Adipose tissue (tissue), 3 donors: ENCODE measurements around the gene ABAT. TPM values are rescaled to one million over a fixed set of nuclear protein-coding genes. Genes with fewer than 3 reads are reported as not detected.
"Not testable (repeated sequence)": the region's sequence is repeated elsewhere in the genome, so short reads cannot be mapped to it uniquely, and the experiment has no call there.

ENCODE experiments used
- H3K27ac ChIP-seq: one replicate; pipeline ENCODE4 v1.5.1; 2013; ENCODE audit warnings: low read depth, low read length
- WGBS, 3 donors: extraction: QIAGEN DNeasy Blood & Tissue Kit; methylation state at CpG; one replicate each; pipeline ENCODE4 v1.1.7; 2013; 5-methylcytosine and 5-hydroxymethylcytosine counted together
- polyA plus RNA-seq, 3 donors: library from polyadenylated mRNA; stranded (reverse); fragments of 200-250 nt; gene quantifications; one replicate each; pipeline ENCODE4 v1.2.3, GENCODE V29; 2013
- donor health status: healthy with polysubstance abuse.
- donor health status: Bipolar disorder and iron deficiency.
- donor health status: healthy.

ABAT gene
- polyA plus RNA-seq, 3 donors: 5.0 to 18.6 (median 5.7) TPM

GRCh38 chr16:8727131-8727806 is 52.9 kb downstream of the ABAT start:
- 83 to 88% (median 85%) methylated on average over 9 of the region's 9 CpGs for WGBS, 3 donors
- H3K27ac ChIP-seq: no peak overlapping the region

- 69 to 84% (median 77%) methylated on average over 13 of the region's 13 CpGs for WGBS, 3 donors
- H3K27ac ChIP-seq: no peak overlapping the region
Measured at GRCh38 chr16:8727857-8728618, 53.6 kb downstream of the ABAT start.

GRCh38 chr16:8729779-8730334 is 55.4 kb downstream of the ABAT start:
- WGBS, 3 donors: 54 to 76% (median 73%) methylated on average over 8 of the region's 8 CpGs
- H3K27ac ChIP-seq: no peak overlapping the region

- H3K27ac ChIP-seq: no peak overlapping the region
- 28 to 83% (median 79%) methylated on average over 8 of the region's 8 CpGs for WGBS, 3 donors
Measured at GRCh38 chr16:8730335-8730915, 56.0 kb downstream of the ABAT start.

GRCh38 chr16:8733849-8734540 is 59.6 kb downstream of the ABAT start:
- WGBS, 3 donors: 91 to 96% (median 93%) methylated on average over 5 of the region's 5 CpGs
- H3K27ac ChIP-seq: no peak overlapping the region

GRCh38 chr16:8735574-8735973 is 61.2 kb downstream of the ABAT start:
- WGBS, 3 donors: 90 to 94% (median 92%) methylated on average over 5 of the region's 5 CpGs
- H3K27ac ChIP-seq: no peak overlapping the region

GRCh38 chr16:8736123-8736668 is 61.8 kb downstream of the ABAT start:
- 51 to 82% (median 79%) methylated on average over 9 of the region's 9 CpGs for WGBS, 3 donors

GRCh38 chr16:8739151-8739550 is 64.7 kb downstream of the ABAT start:
- WGBS, 3 donors: 79 to 88% (median 88%) methylated on average over 6 of the region's 6 CpGs
- H3K27ac ChIP-seq: no peak overlapping the region

More at GRCh38 chr16:8736123-8736668, 61.8 kb downstream of the ABAT start:
- H3K27ac ChIP-seq: no peak overlapping the region

GRCh38 chr16:8739989-8740704 is 65.7 kb downstream of the ABAT start:
- 40 to 85% (median 82%) methylated on average over 13 of the region's 13 CpGs for WGBS, 3 donors
- no peak overlapping the region for H3K27ac ChIP-seq

- no peak overlapping the region for H3K27ac ChIP-seq
- 23 to 72% (median 52%) methylated on average over 6 of the region's 6 CpGs for WGBS, 3 donors
Measured at GRCh38 chr16:8740775-8741355, 66.4 kb downstream of the ABAT start.

GRCh38 chr16:8741636-8742035 is 67.2 kb downstream of the ABAT start:
- WGBS, 3 donors: 54 to 96% (median 86%) methylated on average over 2 of the region's 2 CpGs
- no peak overlapping the region for H3K27ac ChIP-seq

- WGBS, 3 donors: 22 to 60% (median 45%) methylated on average over 7 to 8 of the region's 8 CpGs
- no peak overlapping the region for H3K27ac ChIP-seq
Measured at GRCh38 chr16:8742068-8742467, 67.7 kb downstream of the ABAT start.

GRCh38 chr16:8748944-8749343 is 74.5 kb downstream of the ABAT start:
- 76 to 93% (median 84%) methylated on average over 9 of the region's 9 CpGs for WGBS, 3 donors
- not testable (repeated sequence) for H3K27ac ChIP-seq

- WGBS, 3 donors: 56 to 84% (median 67%) methylated on average over 14 of the region's 14 CpGs
- no peak overlapping the region for H3K27ac ChIP-seq
Measured at GRCh38 chr16:8751481-8752311, 77.3 kb downstream of the ABAT start.

GRCh38 chr16:8752706-8753105 is 78.3 kb downstream of the ABAT start:
- no peak overlapping the region for H3K27ac ChIP-seq
- WGBS, 3 donors: 18 to 76% (median 40%) methylated on average over 2 of the region's 2 CpGs

- WGBS, 3 donors: 45 to 82% (median 68%) methylated on average over 9 of the region's 9 CpGs
- no peak overlapping the region for H3K27ac ChIP-seq
Measured at GRCh38 chr16:8753416-8754054, 79.1 kb downstream of the ABAT start.
